Fibroblast of pulmonary artery (primary cell): Measurements from ENCODE around the gene DNER.

Experiments
- DNase-seq: peaks from one replicate; pipeline ENCODE4 v3.0.0-alpha.2; 2010; ENCODE audit warnings: low read depth
- H3K4me3 ChIP-seq: replicated peaks from 2 replicates; pipeline ENCODE4 v1.5.1; 2011; ENCODE audit warnings: low read depth, mild to moderate bottlenecking, control low read depth, low read length, moderate library complexity
- CTCF ChIP-seq: IDR thresholded peaks from 2 replicates; pipeline ENCODE4 v1.5.1; 2011; ENCODE audit warnings: mild to moderate bottlenecking, control low read depth, low read length, inconsistent platforms; ENCODE audit errors: missing control alignments

Gene DNER

DNA sequence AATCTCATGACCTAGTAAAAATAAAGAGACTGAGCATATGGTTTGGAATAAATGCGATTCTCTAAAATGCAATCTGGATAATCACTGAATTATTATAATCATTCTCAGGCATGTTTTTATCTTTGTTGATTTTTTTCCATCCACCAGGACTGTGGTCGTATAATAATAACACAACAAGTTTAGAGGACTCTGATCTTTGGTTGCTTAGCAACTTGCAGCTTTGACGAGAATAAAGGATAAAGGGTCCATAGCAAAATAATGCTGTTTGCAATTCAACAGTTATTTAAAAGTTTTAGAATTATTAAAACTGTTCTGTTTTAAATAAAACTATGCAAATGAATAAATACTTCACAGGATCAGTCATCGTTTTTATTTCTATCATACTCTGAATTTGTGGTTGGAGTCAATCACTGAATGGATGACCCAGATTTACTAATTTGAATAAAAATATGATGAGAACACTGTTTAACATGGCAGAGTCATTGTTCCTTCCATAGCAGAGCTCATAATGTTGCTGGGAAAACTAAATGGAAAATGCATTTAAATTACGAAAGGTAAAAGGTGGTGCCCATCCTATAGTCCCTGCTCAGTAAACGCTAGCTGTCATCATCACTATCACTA, 29.3 kb downstream of the DNER start:
- H3K4me3 ChIP-seq, result no peak overlapping the region
- TF ChIP-seq CTCF, result no peak
- DNase-seq, result no peak

GRCh38 chr2:229679393-229680125, 34.8 kb downstream of the DNER start:
- DNase-seq, result no peak
- H3K4me3 ChIP-seq, result no peak overlapping the region
- no peak for TF ChIP-seq CTCF

DNA sequence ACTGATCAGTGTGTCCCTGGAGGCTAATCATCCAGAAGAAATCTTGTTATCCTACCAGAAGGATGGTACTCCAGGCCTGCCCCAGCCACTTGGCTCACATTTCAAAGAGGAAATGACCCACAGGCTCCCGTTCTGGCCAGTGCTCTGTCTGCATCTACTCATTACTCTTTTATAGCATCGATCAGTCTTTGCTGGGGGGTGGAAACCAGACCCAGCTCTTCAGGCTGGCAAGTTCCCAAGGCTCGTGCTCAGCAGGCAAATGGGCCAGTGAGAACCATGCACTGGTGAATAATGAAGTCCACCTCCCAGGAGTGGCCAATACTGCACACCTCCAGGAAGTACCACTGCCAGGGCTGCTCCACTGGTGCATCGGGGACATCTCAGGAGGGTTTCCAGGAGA, 38.8 kb downstream of the DNER start:
- no peak overlapping the region for H3K4me3 ChIP-seq
- TF ChIP-seq CTCF, result no peak
- DNase-seq, result no peak

- TF ChIP-seq CTCF, result no peak
- no peak overlapping the region for H3K4me3 ChIP-seq
- no peak for DNase-seq
Measured at GRCh38 chr2:229674830-229675530, 39.4 kb downstream of the DNER start.

DNA sequence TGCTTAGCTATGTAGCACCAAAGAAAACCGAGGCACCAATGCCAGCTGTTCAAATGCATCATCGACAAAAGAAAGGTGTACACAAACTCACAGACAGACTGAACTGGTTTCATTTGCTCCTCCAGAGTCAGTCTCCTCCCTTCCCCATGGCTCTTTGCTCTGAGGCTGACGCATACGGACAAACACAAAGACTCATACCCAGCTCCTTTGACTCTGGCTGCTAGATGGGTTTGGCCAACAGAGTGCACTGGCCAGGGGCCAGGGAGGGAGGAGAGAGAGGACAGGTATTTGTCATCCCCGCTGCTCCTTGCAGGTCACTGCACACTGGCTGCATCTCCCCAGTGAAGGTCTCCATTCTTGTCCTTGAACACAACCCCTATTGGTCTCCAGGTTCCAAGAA, 40.7 kb downstream of the DNER start:
- no peak for TF ChIP-seq CTCF
- DNase-seq, result no peak
- no peak overlapping the region for H3K4me3 ChIP-seq

DNA sequence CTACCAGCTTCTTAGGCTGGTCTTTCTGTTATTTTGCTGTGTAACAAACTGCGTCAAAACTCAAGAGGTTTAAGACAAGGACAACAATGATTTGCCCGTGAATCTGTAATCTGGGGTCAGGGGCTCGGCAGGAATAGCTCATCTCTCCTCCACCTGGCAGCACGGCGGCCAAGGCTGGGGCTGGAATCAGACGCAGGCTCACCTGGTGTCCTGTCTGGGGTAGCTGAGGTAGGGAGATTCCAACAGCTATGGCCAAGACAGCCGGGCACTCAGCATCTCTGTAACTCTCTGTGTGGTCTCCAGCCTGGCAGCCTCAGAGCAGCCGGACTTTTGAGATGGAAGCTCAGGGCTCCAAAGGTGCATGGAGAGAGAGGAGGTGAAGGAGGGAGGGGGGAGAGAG, 42.3 kb downstream of the DNER start:
- no peak overlapping the region for H3K4me3 ChIP-seq
- DNase-seq, result no peak
- TF ChIP-seq CTCF, result no peak
